Suprapubic skin (tissue), 3 donors: ENCODE measurements around the gene NDUFS1.

ENCODE experiments used
- POLR2AphosphoS5 ChIP-seq, 3 donors: sonication (generic); formaldehyde crosslinking; IDR thresholded peaks; one replicate each; pipeline ENCODE4 v1.6.1; 2017; ENCODE audit warnings: antibody characterized with exemption in 3 of 3
- TF ChIP-seq, protein P1 (sequence below), 2 donors: fragments of 200-600 bp in 1 of 2; fragments of 450-650 bp in 1 of 2; sonication (generic) in 1 of 2; IDR thresholded peaks; one replicate each; pipeline ENCODE4 v1.5.1; 2016 to 2019; ENCODE audit warnings: antibody characterized with exemption in 2 of 2, mild to moderate bottlenecking in 1 of 2, moderate library complexity in 1 of 2

DNA sequence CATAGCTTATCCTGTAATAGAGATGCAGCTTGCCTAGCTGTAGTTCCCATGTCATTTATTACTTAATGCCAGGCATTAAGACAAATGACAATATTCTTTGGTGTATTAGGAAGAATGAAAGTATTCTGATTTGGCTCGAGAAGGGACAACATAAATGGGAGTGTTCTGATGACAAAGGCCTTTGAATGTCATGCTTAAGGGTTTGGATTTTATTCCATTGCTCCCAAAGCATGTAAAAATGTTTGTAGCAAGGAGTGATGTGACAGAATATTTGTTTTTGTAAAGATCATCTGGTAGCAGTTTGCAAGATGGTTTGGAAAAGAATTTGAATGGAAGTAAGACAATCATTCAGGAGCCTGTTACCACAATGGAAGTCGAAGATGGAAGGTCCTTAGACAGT, 30.9 kb upstream of the NDUFS1 start:
- TF ChIP-seq, protein P1, sequence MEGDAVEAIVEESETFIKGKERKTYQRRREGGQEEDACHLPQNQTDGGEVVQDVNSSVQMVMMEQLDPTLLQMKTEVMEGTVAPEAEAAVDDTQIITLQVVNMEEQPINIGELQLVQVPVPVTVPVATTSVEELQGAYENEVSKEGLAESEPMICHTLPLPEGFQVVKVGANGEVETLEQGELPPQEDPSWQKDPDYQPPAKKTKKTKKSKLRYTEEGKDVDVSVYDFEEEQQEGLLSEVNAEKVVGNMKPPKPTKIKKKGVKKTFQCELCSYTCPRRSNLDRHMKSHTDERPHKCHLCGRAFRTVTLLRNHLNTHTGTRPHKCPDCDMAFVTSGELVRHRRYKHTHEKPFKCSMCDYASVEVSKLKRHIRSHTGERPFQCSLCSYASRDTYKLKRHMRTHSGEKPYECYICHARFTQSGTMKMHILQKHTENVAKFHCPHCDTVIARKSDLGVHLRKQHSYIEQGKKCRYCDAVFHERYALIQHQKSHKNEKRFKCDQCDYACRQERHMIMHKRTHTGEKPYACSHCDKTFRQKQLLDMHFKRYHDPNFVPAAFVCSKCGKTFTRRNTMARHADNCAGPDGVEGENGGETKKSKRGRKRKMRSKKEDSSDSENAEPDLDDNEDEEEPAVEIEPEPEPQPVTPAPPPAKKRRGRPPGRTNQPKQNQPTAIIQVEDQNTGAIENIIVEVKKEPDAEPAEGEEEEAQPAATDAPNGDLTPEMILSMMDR (IDR thresholded peaks at IDR 0.05), result no peak
- no peak for TF ChIP-seq POLR2AphosphoS5 (IDR thresholded peaks at IDR 0.05)
